Keratinocyte (primary cell): ENCODE data around the gene KRTAP5-4. TPM values are rescaled to one million over a fixed set of nuclear protein-coding genes. Genes with fewer than 3 reads are reported as not detected.

Source experiments
- DNase-seq: peaks from one replicate; pipeline ENCODE4 v3.0.0-alpha.2; 2011; ENCODE audit warnings: low read depth, missing footprints, low spot score
- FAIRE-seq: peaks from 2 replicates; lab custom pipeline; 2011; peaks lifted over from hg19 to GRCh38; lab: Jason Lieb, UNC
- H2AFZ ChIP-seq: 2 replicates; pipeline ENCODE4 v1.6.0; 2012; ENCODE audit warnings: low read length, control low read depth, inconsistent platforms; ENCODE audit not compliant: control insufficient read depth
- H3K27ac ChIP-seq: 2 replicates; pipeline ENCODE4 v1.5.1; 2011; ENCODE audit warnings: low read length; ENCODE audit not compliant: control insufficient read depth, insufficient read depth
- H3K27me3 ChIP-seq: 3 replicates; pipeline ENCODE4 v1.6.0; 2011; ENCODE audit warnings: low read length; ENCODE audit not compliant: control insufficient read depth, insufficient read depth; ENCODE audit errors: extremely low read depth
- H3K36me3 ChIP-seq, 2 experiments: 2 replicates in 1 of 2; 3 replicates in 1 of 2; pipeline ENCODE4 v1.5.1; 2011; ENCODE audit warnings: low read length in 2 of 2, mild to moderate bottlenecking in 1 of 2; ENCODE audit not compliant: control insufficient read depth in 2 of 2, insufficient read depth in 2 of 2; ENCODE audit errors: extremely low read depth in 1 of 2
- H3K4me1 ChIP-seq: 3 replicates; pipeline ENCODE4 v1.5.1; 2011; ENCODE audit warnings: low read length; ENCODE audit not compliant: control insufficient read depth, insufficient read depth; ENCODE audit errors: extremely low read depth
- H3K4me2 ChIP-seq: 3 replicates; pipeline ENCODE4 v1.6.0; 2011; ENCODE audit warnings: low read depth, low read length; ENCODE audit not compliant: control insufficient read depth, insufficient read depth; ENCODE audit errors: extremely low read depth
- H3K4me3 ChIP-seq, 3 experiments: fragments of 200-600 bp in 1 of 3; sonication (generic) in 1 of 3; 2 replicates in 2 of 3; 3 replicates in 1 of 3; pipeline ENCODE4 v1.5.1; 2011 to 2016; ENCODE audit warnings: low read length in 3 of 3, mild to moderate bottlenecking in 3 of 3, control low read depth in 2 of 3, inconsistent platforms in 1 of 3, low read depth in 1 of 3, mixed read lengths in 1 of 3, mixed run types in 1 of 3, moderate library complexity in 1 of 3; ENCODE audit not compliant: control insufficient read depth in 2 of 3, insufficient read depth in 2 of 3; ENCODE audit errors: extremely low read depth in 1 of 3
- H3K79me2 ChIP-seq: 2 replicates; pipeline ENCODE4 v1.6.0; 2012; ENCODE audit warnings: low read length; ENCODE audit not compliant: control insufficient read depth, insufficient read depth
- H3K9ac ChIP-seq: 3 replicates; pipeline ENCODE4 v1.6.0; 2011; ENCODE audit warnings: low read length; ENCODE audit not compliant: control insufficient read depth, insufficient read depth; ENCODE audit errors: extremely low read depth
- H3K9me1 ChIP-seq: 3 replicates; pipeline ENCODE4 v1.6.0; 2011; ENCODE audit warnings: low read length; ENCODE audit not compliant: control insufficient read depth, insufficient read depth; ENCODE audit errors: extremely low read depth
- H3K9me3 ChIP-seq: 2 replicates; pipeline ENCODE4 v1.5.1; 2012; ENCODE audit warnings: low read depth, low read length; ENCODE audit not compliant: control insufficient read depth
- H4K20me1 ChIP-seq: 3 replicates; pipeline ENCODE4 v1.6.0; 2011; ENCODE audit warnings: low read length; ENCODE audit not compliant: control insufficient read depth, insufficient read depth; ENCODE audit errors: extremely low read depth
- CTCF ChIP-seq, 3 experiments: IDR thresholded peaks in 1 of 3; conservative IDR thresholded peaks in 1 of 3; optimal IDR thresholded peaks in 1 of 3; 2 replicates in 2 of 3; 3 replicates in 1 of 3; pipeline versions ENCODE3 to v1.5.1; 2011; ENCODE audit warnings: low read length in 3 of 3, mild to moderate bottlenecking in 3 of 3, moderate library complexity in 2 of 3, control low read depth in 1 of 3, inconsistent platforms in 1 of 3; ENCODE audit not compliant: insufficient read depth in 2 of 3; ENCODE audit errors: extremely low read depth in 1 of 3
- EZH2 ChIP-seq: IDR thresholded peaks from one replicate; pipeline ENCODE4 v1.6.1; 2012; ENCODE audit warnings: inconsistent platforms, mild to moderate bottlenecking, low read length, moderate library complexity
- dilution Hi-C: fragments of 300-500 bp; cut with MboI; formaldehyde crosslinking; loops from one replicate; pipeline ENCODE4 v1.7.0; 2020; ENCODE audit warnings: low sequenced_read_pairs; ENCODE audit not compliant: extremely low pct_ligation_motif_present
- polyA plus RNA-seq, 5 experiments: library from polyadenylated mRNA; depleted of rRNA in 3 of 5; stranded (reverse) in 3 of 5; stranded (forward) in 1 of 5; unstranded in 1 of 5; fragments of >200 nt; gene quantifications; 1 replicate in 1 of 5; 2 replicates in 3 of 5; 3 replicates in 1 of 5; pipeline versions ENCODE4 v1.2.1 to v1.2.3, GENCODE V29; 2011 to 2012; ENCODE audit warnings: missing spikeins in 2 of 5, low read depth in 1 of 5, low replicate concordance in 1 of 5

The KRTAP5-4 gene
- polyA plus RNA-seq, 1 donor (not counting 4 experiments of a cell fraction or from before 2014, with no cell fraction given) = not detected

- no peak overlapping the region for H3K27ac ChIP-seq
- no peak overlapping the region for H3K9ac ChIP-seq
- H3K9me1 ChIP-seq = no peaks in the 10 kb centered on the region
- H3K4me1 ChIP-seq = no peaks in the 10 kb centered on the region
- H3K9me3 ChIP-seq = peaks cover 4% of the 10 kb centered on the region
- peak overlapping the region; percentile 37 for H3K4me2 ChIP-seq
- no peaks in the 10 kb centered on the region for H4K20me1 ChIP-seq
- H3K79me2 ChIP-seq = no peaks in the 10 kb centered on the region
- peaks cover 37% of the 10 kb centered on the region for H3K27me3 ChIP-seq
- H3K4me3 ChIP-seq = no peak overlapping the region
- FAIRE-seq (no peak), DNase-seq (no peak)
- no peak overlapping the region for H2AFZ ChIP-seq
- H3K36me3 ChIP-seq = no peaks in the 10 kb centered on the region
- dilution Hi-C loops = no loop called here
- TF ChIP-seq EZH2 (peak; percentile 41), CTCF (optimal IDR thresholded peaks at IDR 0.05 in 1 of 3, IDR thresholded peaks at IDR 0.05 in 1 of 3, conservative IDR thresholded peaks at IDR 0.05 in 1 of 3; ENCODE audit: extremely low read depth in 1 of 3, insufficient read depth in 2 of 3, low read length in 3 of 3) (no peak)
Observed at GRCh38 chr11:1573903-1574237, 48.1 kb downstream of the KRTAP5-4 start.

- H3K4me3 ChIP-seq = peak overlapping the region in 2 of 3 experiments; percentile 52 to 70
- TF ChIP-seq EZH2 (peak; percentile 82), CTCF (optimal IDR thresholded peaks at IDR 0.05 in 1 of 3, IDR thresholded peaks at IDR 0.05 in 1 of 3, conservative IDR thresholded peaks at IDR 0.05 in 1 of 3; ENCODE audit: extremely low read depth in 1 of 3, insufficient read depth in 2 of 3, low read length in 3 of 3) (no peak)
- peak overlapping the region; percentile 16 for H3K4me2 ChIP-seq
- H3K4me1 ChIP-seq = no peaks in the 10 kb centered on the region
- H3K27me3 ChIP-seq = peaks cover 37% of the 10 kb centered on the region
- no peak overlapping the region for H3K27ac ChIP-seq
- H3K9me1 ChIP-seq = no peaks in the 10 kb centered on the region
- H4K20me1 ChIP-seq = no peaks in the 10 kb centered on the region
- H3K9me3 ChIP-seq = peaks cover 2% of the 10 kb centered on the region
- H3K36me3 ChIP-seq = no peaks in the 10 kb centered on the region
- no peaks in the 10 kb centered on the region for H3K79me2 ChIP-seq
- dilution Hi-C loops = no loop called here
- FAIRE-seq (no peak), DNase-seq (no peak)
- no peak overlapping the region for H2AFZ ChIP-seq
- no peak overlapping the region for H3K9ac ChIP-seq
Observed at GRCh38 chr11:1573077-1573902, 48.6 kb downstream of the KRTAP5-4 start.
